Stimulated activated CD4-positive, alpha-beta T cell treated with anti-CD3 and anti-CD28 coated beads, TNF-alpha, amount 100 ng/mL, for 48 hours (primary cell): ENCODE data around the gene SLC51A.
"Not testable (repeated sequence)": the region's sequence is repeated elsewhere in the genome, so short reads cannot be mapped to it uniquely, and the experiment has no call there.

Experiments
- DNase-seq, 3 donors: peaks; one replicate each; pipeline ENCODE4 v3.0.0-alpha.2; 2020; ENCODE audit warnings: low read depth in 3 of 3

SLC51A gene

GRCh38 chr3:196238612-196239560, 22.6 kb downstream of the SLC51A start:
- DNase-seq = no peak

GRCh38 chr3:196240424-196240823, 24.1 kb downstream of the SLC51A start:
- no peak for DNase-seq

DNA sequence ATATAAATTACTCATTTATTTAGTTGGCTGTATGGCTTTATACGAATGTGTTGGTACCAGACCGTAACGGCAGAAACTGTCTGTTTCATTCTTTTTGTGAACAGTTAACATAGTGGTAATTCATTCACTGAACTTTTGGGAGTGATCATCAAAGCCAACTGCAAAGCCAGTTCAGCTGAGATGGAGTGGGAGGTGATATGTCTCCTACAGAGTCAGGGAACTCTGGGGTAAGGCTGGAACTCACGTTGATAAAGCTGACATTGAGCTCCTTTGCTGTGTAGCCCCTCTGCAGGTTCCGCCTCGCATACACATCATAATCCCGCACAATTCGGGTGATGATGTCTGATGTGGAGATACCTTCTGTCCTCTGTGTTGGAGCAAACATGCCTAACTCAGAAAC, 25.4 kb downstream of the SLC51A start:
- DNase-seq = no peak

DNA sequence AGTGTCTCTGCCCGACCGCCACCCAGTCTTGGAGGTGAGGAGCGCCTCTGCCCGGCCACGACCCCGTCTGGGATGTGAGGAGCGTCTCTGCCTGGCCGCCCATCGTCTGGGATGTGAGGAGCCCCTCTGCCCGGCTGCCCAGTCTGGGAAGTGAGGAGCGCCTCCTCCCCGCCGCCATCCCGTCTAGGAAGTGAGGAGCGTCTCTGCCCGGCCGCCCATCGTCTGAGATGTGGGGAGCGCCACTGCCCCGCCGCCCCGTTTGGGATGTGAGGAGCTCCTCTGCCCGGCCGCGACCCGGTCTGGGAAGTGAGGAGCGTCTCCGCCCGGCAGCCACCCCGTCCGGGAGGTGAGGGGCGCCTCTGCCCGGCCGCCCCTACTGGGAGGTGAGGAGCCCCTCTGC, 27.8 kb downstream of the SLC51A start:
- DNase-seq = not testable (repeated sequence)

DNA sequence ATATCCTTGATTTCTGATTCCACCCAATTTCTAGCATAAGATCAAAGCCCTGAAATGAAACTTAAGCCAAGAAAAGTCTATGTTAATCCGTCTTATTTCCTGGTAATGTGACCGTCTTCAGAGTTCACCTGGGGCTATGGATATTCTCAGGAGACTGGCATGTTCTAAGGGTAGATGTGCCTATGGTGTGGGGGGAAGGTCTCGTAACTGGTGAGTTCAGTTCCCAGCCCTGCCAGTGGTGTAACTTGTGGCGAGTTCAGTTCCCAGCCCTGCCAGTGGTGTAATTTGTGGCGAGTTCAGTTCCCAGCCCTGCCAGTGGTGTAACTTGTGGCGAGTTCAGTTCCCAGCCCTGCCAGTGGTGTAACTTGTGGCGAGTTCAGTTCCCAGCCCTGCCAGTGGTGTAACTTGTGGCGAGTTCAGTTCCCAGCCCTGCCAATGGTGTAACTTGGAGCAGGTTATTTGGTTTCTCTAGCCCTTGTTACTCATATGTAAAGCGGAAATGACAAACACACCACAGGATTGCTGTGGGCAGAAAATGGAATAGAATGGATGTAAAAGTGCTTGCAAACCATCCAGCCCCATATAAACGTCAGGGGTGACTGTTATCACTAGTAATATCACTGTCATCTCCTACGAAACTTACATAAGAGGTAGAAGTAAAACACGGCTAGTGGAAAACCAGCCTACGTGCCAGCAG, 30.4 kb downstream of the SLC51A start:
- no peak for DNase-seq

DNA sequence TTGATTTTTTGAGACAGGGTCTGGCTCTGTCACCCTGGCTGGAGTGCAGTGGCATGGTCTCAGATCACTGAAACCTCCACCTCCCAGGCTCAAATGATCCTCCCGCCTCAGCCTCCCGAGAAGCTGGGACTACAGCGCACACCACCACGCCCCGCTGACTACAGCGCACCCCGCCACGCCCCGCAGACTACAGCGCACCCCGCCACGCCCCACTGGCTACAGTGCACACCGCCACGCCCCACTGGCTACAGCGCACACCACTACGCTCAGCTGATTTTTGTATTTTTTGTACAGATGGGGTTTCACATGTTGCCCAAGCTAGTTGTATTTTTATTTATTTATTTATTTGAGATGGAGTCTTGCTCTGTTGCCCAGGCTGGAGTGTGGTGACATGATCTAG, 35.6 kb downstream of the SLC51A start:
- DNase-seq = no peak

DNA sequence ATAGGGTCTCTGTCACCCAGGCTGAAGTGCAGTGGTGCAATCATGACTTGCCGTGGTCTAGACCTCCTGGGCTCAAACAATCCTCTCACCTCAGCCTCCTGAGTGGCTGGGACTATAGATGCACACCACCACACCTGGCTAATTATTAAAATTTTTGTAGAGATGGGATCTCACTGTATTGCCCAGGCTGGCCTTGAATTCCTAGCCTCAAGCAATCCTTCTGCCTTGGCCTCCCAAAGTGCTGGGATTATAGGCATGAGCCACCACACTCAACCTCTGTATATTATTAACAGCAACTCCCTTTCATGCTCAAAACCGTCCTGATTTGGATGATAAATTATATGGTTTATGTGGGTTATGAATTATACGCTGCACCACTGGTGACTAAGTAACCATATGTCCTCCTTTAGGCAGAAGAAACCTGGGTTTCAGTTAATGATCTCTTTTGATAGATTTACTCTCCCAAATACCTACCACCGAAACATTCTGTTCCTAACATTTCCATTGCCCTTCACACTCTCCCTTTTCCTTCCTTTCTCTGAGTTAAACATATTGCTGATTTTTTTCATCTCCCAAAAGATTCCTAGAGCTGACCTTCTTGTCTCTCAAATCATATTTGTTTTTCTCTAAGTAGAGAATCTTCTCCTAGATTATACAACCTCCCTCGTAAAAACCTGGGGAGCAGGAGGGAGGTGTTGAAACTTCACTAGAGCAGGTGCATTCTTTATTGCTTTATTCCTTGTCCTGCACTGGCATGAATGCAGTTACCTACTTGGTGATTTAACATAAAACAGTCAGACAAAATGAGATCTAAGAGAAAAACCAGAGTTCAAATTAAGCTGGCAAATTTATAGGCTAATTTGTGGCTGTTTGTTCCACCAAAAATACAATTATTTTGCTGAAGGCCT, 38.3 kb downstream of the SLC51A start:
- DNase-seq = no peak

DNA sequence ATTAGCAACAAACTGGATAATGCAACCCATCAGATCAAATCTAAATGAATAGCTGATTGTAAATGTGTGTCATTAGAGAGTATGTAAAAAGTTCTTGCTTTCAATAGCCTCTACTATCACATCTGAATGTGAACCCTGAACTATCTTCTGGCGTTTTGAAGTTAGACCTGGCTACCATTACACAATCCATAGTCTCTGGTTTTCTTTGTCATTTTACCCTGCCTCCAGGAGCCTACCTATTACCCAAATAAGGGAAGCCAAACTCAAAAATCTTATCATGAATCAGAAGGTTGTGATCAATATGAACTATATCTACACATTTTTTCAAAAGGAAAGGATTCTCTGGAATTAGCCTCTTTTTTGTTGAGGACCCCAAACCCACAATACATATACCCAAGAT, 39.4 kb downstream of the SLC51A start:
- DNase-seq = no peak

DNA sequence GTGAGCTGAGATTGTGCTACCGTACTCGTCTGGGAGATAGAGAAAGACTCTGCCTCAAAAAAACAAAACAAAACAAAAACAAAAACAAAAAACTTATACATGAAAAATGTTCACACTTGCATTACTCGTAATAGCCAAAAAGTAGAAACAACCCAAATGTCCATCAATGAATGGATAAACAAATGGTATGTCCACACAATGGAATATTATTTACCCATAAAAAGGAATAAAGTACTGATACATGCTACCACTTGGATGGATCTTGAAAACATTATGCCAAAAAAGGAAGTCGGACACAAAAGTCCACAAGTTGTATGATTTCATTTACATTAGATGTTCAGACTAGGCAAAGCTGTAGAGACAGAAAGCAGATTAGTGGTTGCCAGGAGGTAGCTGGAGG, 44.5 kb downstream of the SLC51A start:
- no peak for DNase-seq

- no peak for DNase-seq
Observed at GRCh38 chr3:196263819-196264218, 47.5 kb downstream of the SLC51A start.

GRCh38 chr3:196268284-196269163, 52.2 kb downstream of the SLC51A start:
- no peak for DNase-seq

GRCh38 chr3:196270499-196270898, 54.2 kb downstream of the SLC51A start:
- DNase-seq = no peak

DNA sequence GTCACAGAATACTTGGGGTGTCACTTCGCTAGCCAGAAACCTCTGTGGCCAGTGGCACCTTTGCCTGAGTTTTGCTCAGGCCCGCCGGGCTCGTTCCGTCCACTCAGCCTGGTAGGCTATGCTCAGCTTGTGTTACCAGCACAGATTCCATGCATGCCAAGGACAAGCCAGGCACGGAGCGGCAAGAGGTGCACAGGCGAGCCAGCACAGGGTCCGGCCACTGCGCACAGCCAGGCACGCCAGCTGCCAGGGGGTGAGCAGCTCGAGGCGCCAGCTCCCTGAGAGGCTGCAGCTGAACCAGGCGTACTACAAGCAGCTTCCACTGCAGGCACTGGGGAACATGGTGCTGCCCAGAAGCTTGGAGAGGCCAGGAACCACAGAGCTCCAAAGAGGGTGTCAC, 56.5 kb downstream of the SLC51A start:
- no peak for DNase-seq

GRCh38 chr3:196273655-196274054, 57.3 kb downstream of the SLC51A start:
- no peak for DNase-seq

- DNase-seq = peak; percentile 44 to 60 (median 53)
Observed at GRCh38 chr3:196274585-196274984, 58.3 kb downstream of the SLC51A start.

GRCh38 chr3:196275126-196275525, 58.8 kb downstream of the SLC51A start:
- DNase-seq = no peak

DNA sequence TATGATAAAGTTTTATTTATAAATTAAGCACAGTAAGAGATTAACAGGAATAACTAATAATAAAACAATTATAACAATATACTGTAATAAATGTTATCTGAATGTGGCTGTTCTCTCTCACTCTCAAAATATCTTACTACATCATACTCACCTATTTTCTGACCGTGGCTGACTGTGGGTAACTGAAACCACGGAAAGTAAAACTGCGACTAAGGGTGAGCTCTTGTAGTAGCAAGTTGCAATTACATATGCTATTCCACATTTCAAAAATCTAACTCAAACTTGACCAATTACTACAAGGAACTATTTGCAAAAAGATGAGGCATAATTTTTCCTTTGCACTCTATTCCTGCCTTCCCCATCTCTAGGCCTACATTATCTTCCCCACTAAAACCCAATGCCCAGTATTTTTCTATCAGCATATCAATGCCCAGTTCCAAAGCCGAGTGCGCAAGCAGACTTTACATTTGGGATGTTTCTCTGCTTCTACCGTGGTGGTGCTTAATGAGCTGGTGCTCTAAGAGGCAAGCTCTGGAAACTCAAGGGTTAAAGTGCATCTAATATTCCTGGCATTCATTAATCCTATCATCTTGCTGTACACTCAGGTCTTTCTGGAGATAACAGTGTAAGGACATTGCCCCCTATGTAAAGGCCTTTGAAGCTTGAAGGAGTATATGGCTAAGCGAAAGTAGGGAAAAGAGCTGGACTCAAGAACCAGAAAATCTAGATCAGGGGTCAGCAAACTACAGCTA, 64.5 kb downstream of the SLC51A start:
- DNase-seq = no peak

- DNase-seq = no peak
Observed at GRCh38 chr3:196281962-196282361, 65.6 kb downstream of the SLC51A start.
